PC-3 (cell line): ENCODE measurements around the gene FRMPD1. TPM values are rescaled to one million over a fixed set of nuclear protein-coding genes. Genes with fewer than 3 reads are reported as not detected.

Experiments used
- ATAC-seq: fragments of 200-7000 bp; cut with Tn5 transposase; 2 replicates; pipeline ENCODE4 v1.9.1; 2020; ENCODE audit warnings: mild to moderate bottlenecking, moderate library complexity
- BruUV-seq: library from RNA; stranded (reverse); fragments of 400-500 nt; replicated peaks from 2 replicates; lab custom pipeline; 2021; lab: Mats Ljungman, UMichigan
- CTCF ChIA-PET: fragments of 300-600 bp; sonication (Branson Sonifier 250); formaldehyde crosslinking; loops from one replicate; lab custom pipeline; 2022; ENCODE audit warnings: antibody characterized with exemption; lab: Charles Lee
- POLR2A ChIA-PET: fragments of 300-600 bp; sonication (Branson Sonifier 250); formaldehyde crosslinking; loops from one replicate; lab custom pipeline; 2022; ENCODE audit warnings: antibody characterized with exemption; ENCODE audit not compliant: unreplicated experiment; lab: Charles Lee
- DNase-seq: peaks from one replicate; pipeline ENCODE4 v3.0.0-alpha.2; 2015
- H2AFZ ChIP-seq: fragments of 300-600 bp; sonication (generic); 2 replicates; pipeline ENCODE4 v1.6.0; 2016; ENCODE audit warnings: antibody characterized with exemption, low read length
- H3F3A ChIP-seq: fragments of 300-600 bp; sonication (generic); one replicate; pipeline ENCODE4 v1.6.0; 2017; ENCODE audit warnings: antibody characterized with exemption, low read length, control low read depth, mild to moderate bottlenecking; ENCODE audit not compliant: unreplicated experiment
- H3K27ac ChIP-seq: fragments of 300-600 bp; sonication (generic); 2 replicates; pipeline ENCODE4 v1.5.1; 2016; ENCODE audit warnings: mild to moderate bottlenecking, low read length
- H3K27me3 ChIP-seq: fragments of 300-600 bp; sonication (generic); 2 replicates; pipeline ENCODE4 v1.6.1; 2016; ENCODE audit warnings: low read length, mixed read lengths
- H3K36me3 ChIP-seq: fragments of 300-600 bp; sonication (generic); 2 replicates; pipeline ENCODE4 v1.6.1; 2016; ENCODE audit warnings: low read depth, mixed run types, low read length, mixed read lengths
- H3K4me1 ChIP-seq: fragments of 300-600 bp; sonication (generic); 2 replicates; pipeline ENCODE4 v1.5.1; 2016; ENCODE audit warnings: low read length; ENCODE audit not compliant: insufficient read depth
- H3K4me2 ChIP-seq: fragments of 300-600 bp; sonication (generic); 2 replicates; pipeline ENCODE4 v1.6.0; 2016; ENCODE audit warnings: low read length
- H3K4me3 ChIP-seq: fragments of 300-600 bp; sonication (generic); 2 replicates; pipeline ENCODE4 v1.5.1; 2016; ENCODE audit warnings: mild to moderate bottlenecking, low read length, mixed read lengths
- H3K79me2 ChIP-seq: fragments of 300-600 bp; sonication (generic); 2 replicates; pipeline ENCODE4 v1.6.1; 2017; ENCODE audit warnings: low read length, mixed read lengths
- H3K9ac ChIP-seq: fragments of 300-600 bp; sonication (generic); 2 replicates; pipeline ENCODE4 v1.6.0; 2016; ENCODE audit warnings: mild to moderate bottlenecking, low read length
- H3K9me2 ChIP-seq: fragments of 300-600 bp; sonication (generic); replicated peaks from 2 replicates; pipeline ENCODE4 v1.6.1; 2016; ENCODE audit warnings: mixed run types, low read length, mixed read lengths
- H3K9me3 ChIP-seq: fragments of 300-600 bp; sonication (generic); 2 replicates; pipeline ENCODE4 v1.6.1; 2016; ENCODE audit warnings: low read length, mixed read lengths
- H4K20me1 ChIP-seq: fragments of 300-600 bp; sonication (generic); 2 replicates; pipeline ENCODE4 v1.6.1; 2016; ENCODE audit warnings: low read length, mixed read lengths
- CTCF ChIP-seq: fragments of 300-600 bp; sonication (generic); conservative IDR thresholded peaks from 2 replicates; pipeline ENCODE4 v1.5.1; 2017; ENCODE audit warnings: antibody characterized with exemption, low read depth, mild to moderate bottlenecking, low read length
- EZH2 ChIP-seq: fragments of 300-600 bp; sonication (generic); IDR thresholded peaks from one replicate; pipeline ENCODE4 v1.6.1; 2017; ENCODE audit warnings: antibody characterized with exemption, mild to moderate bottlenecking, low read length; ENCODE audit not compliant: unreplicated experiment
- EZH2phosphoT487 ChIP-seq: fragments of 300-600 bp; sonication (generic); IDR thresholded peaks from 2 replicates; pipeline ENCODE4 v1.6.1; 2018; ENCODE audit warnings: mild to moderate bottlenecking, antibody characterized with exemption, low read length, borderline replicate concordance
- intact Hi-C: fragments of 100-400 bp; cut with micrococcal nuclease; formaldehyde crosslinking; loops from 2 replicates; pipeline ENCODE4 v1.9.0; 2023
- total RNA-seq: library from RNA; depleted of rRNA; stranded (reverse); fragments of >200 nt; gene quantifications from 2 replicates; pipeline ENCODE4 v1.2.3, GENCODE V29; 2014

The FRMPD1 gene
- total RNA-seq, 1 experiment from 2014 or later: not detected

DNA sequence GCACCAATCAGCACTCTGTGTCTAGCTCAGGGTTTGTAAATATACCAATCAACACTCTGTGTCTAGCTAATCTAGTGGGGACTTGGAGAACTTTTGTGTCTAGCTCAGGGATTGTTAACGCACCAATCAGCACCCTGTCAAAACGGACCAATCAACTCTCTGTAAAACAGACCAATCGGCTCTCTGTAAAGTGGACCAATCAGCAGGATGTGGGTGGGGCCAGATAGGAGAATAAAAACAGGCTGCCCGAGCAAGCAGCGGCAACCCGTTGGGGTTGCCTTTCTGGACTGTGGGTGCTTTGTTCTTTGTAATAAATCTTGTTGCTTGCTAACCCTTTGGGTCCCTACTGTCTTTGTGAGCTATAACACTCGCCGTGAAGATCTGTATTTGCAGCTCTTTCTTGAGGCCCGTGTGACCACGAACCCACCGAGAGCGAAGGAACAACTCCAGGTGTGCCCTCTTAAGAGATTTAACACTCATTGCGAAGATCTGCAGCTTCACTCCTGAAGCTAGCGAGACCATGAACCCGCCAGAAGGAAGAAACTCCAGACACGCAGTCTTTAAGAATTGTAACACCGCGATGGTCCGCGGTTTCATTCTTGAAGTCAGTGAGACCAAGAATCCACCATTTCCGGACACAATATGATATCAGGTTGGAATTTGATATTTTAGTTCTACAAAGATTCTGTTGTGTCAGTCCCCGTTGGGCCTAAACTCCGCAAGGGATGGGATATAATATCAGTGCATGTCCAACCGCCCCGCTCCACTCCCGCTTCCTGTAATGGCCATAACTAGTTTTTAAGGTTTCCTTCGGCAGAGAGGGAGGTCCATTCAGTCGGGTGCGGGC lies 102.1 kb downstream of the FRMPD1 start:
- 0 out of 2 replicates have a peak, but pooled peaks cover 6% of the 10 kb centered on the region for H3K4me1 ChIP-seq
- H4K20me1 ChIP-seq: no peaks in the 10 kb centered on the region
- no peak overlapping the region for H3K27ac ChIP-seq
- BruUV-seq: no TSS peak
- H3K36me3 ChIP-seq: no peaks in the 10 kb centered on the region
- no peaks in the 10 kb centered on the region for H3F3A ChIP-seq
- no peaks in the 10 kb centered on the region for H3K27me3 ChIP-seq
- H3K4me3 ChIP-seq: peak overlapping the region; percentile 85
- ATAC-seq (no peak), DNase-seq (no peak)
- no peaks in the 10 kb centered on the region for H3K9me2 ChIP-seq
- ChIA-PET POLR2A (no interaction called here), CTCF (no interaction called here)
- peak overlapping the region; percentile 91 for H3K4me2 ChIP-seq
- 0 out of 2 replicates have a peak, but pooled peaks cover 4% of the 10 kb centered on the region for H3K79me2 ChIP-seq
- intact Hi-C loops: no loop called here
- peak overlapping the region; percentile 85 for H3K9ac ChIP-seq
- peak overlapping the region; percentile 91 for H2AFZ ChIP-seq
- TF ChIP-seq EZH2 (no peak), CTCF (no peak), EZH2phosphoT487 (no peak)
- no peaks in the 10 kb centered on the region for H3K9me3 ChIP-seq

DNA sequence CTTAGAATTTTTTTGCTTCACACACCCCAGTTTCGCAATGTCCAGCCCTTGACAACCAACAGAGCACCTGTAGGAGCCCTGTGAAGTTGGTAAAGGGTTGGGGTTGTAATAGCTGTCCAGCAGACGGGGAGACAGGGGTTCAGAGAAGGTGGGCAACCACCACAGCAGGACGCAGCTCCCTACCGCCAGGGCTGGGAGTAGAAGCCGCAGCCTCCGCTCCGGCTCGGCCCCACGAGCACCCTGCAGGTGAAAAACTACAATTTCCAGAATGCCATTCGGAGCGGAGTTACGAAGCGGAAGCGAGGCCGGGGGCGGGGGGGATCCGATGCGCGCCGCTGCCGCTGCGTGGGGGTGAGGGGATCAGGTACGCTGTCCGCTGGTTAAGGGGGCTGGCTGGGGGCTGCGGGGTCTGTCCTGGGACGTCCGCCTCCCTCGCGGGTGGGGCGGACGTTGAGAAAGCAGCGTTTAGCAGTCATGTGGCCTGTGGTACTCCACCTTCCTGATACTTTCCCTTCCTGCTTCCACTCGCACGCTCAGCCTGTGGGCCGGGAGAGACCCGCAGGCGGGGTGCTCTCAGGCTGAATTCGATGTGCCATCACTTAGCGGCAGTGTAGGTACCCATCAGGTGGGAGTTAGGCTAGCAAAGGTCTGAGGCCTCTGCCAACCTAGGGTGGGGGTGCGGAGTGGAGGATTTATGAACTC lies 102.9 kb downstream of the FRMPD1 start, which contains the start of gene TRMT10B:
TRMT10B (plus strand) TSS at position 317 of the 702 bp plus-strand sequence. CDS start 8,127 bp downstream, outside the sequence.
- H3K27me3 ChIP-seq: no peaks in the 10 kb centered on the region
- no peaks in the 10 kb centered on the region for H4K20me1 ChIP-seq
- DNase-seq (peak; percentile 61), ATAC-seq (peak; percentile 92)
- H3K9ac ChIP-seq: peak within 1 kb of the TSS; percentile 85
- intact Hi-C loops: no loop called here
- no peaks in the 10 kb centered on the region for H3F3A ChIP-seq
- ChIA-PET CTCF (no interaction called here), POLR2A (no interaction called here)
- peak within 1 kb of the TSS; percentile 85 for H3K4me3 ChIP-seq
- no peaks in the 10 kb centered on the region for H3K9me2 ChIP-seq
- H3K4me1 ChIP-seq: 0 out of 2 replicates have a peak, but pooled peaks cover 5% of the 10 kb centered on the region
- TF ChIP-seq CTCF (no peak), EZH2 (no peak), EZH2phosphoT487 (no peak)
- H3K4me2 ChIP-seq: peak within 1 kb of the TSS; percentile 91
- H3K36me3 ChIP-seq: no peaks in the 10 kb centered on the region
- 0 out of 2 replicates have a peak, but pooled peaks cover 4% of the 10 kb centered on the region for H3K79me2 ChIP-seq
- peak within 1 kb of the TSS; percentile 91 for H2AFZ ChIP-seq
- BruUV-seq: TSS peak; percentile 86
- 0 out of 2 replicates have a peak within 1 kb of the TSS, but pooled peaks have one; percentile 32 for H3K27ac ChIP-seq
- no peaks in the 10 kb centered on the region for H3K9me3 ChIP-seq
